Measurements from ENCODE around the gene CYCS. TPM values are rescaled to one million over a fixed set of nuclear protein-coding genes. Genes with fewer than 3 reads are reported as not detected.
"Not testable (repeated sequence)": the region's sequence is repeated elsewhere in the genome, so short reads cannot be mapped to it uniquely, and the experiment has no call there.

Gene CYCS
- 100 to 1,000 TPM in 1 of 3 donors, 10 to 100 TPM in 2; 25.6 to 111 (median 93.9) TPM for polyA plus RNA-seq

DNA sequence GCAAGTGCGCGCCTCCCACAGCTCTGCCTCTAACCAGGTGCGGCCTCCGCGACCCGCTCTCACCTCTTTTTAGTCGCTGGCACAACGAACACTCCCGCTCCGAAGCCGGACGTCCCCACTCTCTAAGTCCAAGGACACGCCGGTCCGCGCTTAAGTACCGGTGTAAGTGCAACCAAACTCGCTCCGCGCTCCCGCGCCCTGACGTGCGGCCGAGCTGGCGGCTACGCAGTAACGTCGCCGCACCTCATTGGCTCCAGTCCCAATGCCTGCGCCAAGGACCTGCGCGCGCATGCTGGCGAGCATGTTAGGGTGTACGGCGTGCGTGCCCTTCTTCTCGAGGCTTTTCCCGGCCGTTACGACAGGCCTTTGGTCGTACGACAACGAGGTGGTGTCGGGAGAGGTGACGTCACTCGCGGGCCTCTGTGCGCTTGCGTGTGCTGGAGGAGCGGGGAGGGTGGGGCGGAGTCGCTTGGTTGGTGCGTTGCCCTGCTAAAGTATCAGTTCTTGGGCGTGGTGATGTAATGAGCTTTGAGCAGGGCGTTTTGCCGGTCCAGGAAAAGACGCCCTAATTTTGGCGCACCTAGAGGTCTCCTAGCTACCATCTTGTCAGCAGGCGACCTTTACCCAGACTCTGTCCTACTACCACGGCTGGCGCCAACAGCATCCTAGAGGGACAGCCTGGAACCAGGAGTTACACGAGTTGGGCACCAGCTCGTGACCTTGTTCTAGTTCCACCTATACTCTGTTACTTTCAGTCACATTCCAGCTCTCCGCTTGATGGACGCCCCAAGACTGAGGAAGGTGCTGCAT lies at the start of gene CYCS:
Gene CYCS, minus strand, starts transcription at position 124 of the 810 bp plus-strand sequence. CDS start 1,141 bp downstream, outside the sequence.
- 1% methylated on average over 67 of the region's 67 CpGs for WGBS, 3 donors
- H3K27ac ChIP-seq (ENCODE audit: low read depth, low read length): peak within 1 kb of the TSS; percentile 88

DNA sequence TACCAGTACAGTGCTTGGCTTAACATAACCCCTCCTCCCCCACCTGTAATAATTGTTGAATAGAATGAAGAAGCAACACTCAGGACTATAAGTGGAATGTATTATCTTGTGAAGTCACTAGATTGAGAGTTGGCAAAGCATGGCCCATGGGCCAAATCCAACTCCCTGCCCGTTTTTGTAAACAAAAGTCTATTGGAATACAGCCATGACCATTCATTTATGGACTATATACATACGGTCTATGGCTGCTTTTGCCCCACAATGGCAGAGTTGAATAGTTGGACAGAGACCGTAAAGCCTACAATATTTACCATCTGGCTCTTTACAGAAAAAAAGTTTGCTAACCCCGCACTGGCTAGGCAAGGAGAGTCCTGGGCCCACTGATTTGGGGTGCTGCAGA lies 48.1 kb upstream of the CYCS start:
- no peak overlapping the region for H3K27ac ChIP-seq (ENCODE audit: low read depth, low read length)
- 56 to 75% (median 61%) methylated on average over 4 of the region's 4 CpGs for WGBS, 3 donors

- H3K27ac ChIP-seq (ENCODE audit: low read depth, low read length): no peak overlapping the region
Measured at GRCh38 chr7:25171516-25171915, 46.5 kb upstream of the CYCS start.

DNA sequence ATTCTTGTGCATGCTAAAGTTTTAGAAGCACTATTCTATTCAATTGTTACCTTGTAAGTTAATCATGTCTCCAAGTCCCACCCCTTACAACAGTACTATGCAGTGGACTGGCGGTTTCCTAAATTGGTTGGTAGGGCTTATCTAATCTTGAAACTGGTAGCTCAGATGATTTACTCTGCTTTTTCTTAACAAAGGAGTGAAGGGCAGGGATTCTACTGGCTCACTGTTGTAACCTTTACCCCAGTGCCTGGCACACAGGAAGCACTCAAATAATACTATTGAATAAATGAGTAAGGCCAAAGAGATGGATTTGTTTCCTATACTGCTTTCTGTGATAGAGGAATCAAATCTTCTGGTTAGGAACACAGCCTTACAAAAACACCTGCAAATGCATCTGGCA lies 46.0 kb upstream of the CYCS start:
- H3K27ac ChIP-seq (ENCODE audit: low read depth, low read length): no peak overlapping the region
- WGBS, 3 donors: 87 to 93% (median 89%) methylated on average over 1 of the region's 1 CpG

More at GRCh38 chr7:25171516-25171915, 46.5 kb upstream of the CYCS start:
- WGBS, 3 donors: 81 to 90% (median 84%) methylated on average over 1 of the region's 1 CpG

GRCh38 chr7:25169683-25170082 lies 44.6 kb upstream of the CYCS start:
- H3K27ac ChIP-seq (ENCODE audit: low read depth, low read length): no peak overlapping the region
- 96 to 98% (median 97%) methylated on average over 7 of the region's 7 CpGs for WGBS, 3 donors

DNA sequence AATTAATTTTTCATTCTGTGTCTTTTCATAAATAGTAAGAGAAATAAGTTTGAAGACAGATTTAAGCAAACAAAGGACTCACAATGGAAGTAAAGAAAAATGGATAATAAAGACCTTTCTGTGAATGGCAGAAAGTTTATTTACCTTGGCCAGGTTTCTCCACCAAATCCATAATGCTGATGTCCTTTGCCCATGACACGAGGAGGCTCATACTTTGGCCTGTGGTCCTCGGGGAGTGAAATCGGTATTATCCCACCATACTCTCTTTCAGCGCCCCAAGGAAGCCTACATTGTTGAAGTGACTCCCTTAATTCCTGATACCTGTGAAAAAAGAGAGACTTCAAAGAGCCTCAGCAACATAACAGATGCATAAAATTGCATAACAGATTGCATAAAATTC lies 43.1 kb upstream of the CYCS start:
- 51 to 95% (median 77%) methylated on average over 4 of the region's 4 CpGs for WGBS, 3 donors
- H3K27ac ChIP-seq (ENCODE audit: low read depth, low read length): no peak overlapping the region

GRCh38 chr7:25167262-25167843 lies 42.3 kb upstream of the CYCS start:
- 57 to 90% (median 77%) methylated on average over 3 of the region's 3 CpGs for WGBS, 3 donors

DNA sequence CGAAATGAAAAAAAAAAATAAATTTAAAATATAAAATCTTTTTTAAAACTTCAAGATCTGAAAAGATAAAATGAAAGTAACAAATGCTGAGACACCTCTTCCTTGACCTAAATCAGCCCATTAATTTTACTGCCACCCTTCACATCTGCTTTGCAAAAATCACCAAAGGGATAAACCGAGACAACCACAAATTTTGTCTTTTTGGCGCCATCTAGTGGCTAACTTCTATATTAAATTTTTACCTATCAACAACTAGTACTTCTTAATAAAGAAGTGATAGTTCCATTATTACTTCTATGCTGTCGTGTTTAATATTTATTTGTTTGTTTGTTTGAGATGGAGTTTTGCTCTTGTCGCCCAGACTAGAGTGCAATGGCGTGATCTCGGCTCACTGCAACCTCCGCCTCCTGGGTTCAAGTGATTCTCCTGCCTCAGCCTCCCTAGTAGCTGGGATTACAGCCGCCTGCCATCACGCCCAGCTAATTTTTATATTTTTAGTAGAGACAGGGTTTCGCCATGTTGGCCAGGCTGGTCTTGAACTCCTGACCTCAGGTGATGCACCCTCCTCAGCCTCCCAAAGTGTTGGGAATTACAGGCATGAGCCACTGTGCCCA lies 35.0 kb upstream of the CYCS start:
- 50 to 57% (median 53%) methylated on average over 11 of the region's 11 CpGs for WGBS, 3 donors

More at GRCh38 chr7:25167262-25167843, 42.3 kb upstream of the CYCS start:
- H3K27ac ChIP-seq (ENCODE audit: low read depth, low read length): no peak overlapping the region

DNA sequence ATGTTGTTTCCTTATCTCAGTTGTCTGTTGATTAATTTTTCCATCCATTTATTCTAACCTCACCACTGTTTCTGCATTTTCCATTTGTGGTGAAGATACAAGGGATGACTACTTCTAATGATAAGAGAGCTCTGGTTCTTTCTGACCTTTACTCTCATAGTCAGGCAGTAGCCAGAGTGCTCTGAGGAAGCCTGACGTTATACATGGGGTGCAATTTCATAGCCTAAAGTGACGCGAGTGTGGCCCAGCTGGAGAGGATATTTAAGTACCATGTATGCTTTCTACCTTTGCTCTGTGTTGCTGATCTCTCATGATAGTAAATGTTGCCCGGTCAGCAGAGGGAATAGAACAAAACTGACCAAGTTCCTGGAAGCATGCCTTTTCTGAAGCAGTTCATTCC lies 33.9 kb upstream of the CYCS start:
- no peak overlapping the region for H3K27ac ChIP-seq (ENCODE audit: low read depth, low read length)
- 95 to 97% (median 95%) methylated on average over 4 of the region's 4 CpGs for WGBS, 3 donors

More for the DNA sequence above, 35.0 kb upstream of the CYCS start:
- not testable (repeated sequence) for H3K27ac ChIP-seq (ENCODE audit: low read depth, low read length)

- no peak overlapping the region for H3K27ac ChIP-seq (ENCODE audit: low read depth, low read length)
- WGBS, 3 donors: 92 to 95% (median 93%) methylated on average over 2 of the region's 2 CpGs
Measured at GRCh38 chr7:25151773-25152172, 26.7 kb upstream of the CYCS start.

DNA sequence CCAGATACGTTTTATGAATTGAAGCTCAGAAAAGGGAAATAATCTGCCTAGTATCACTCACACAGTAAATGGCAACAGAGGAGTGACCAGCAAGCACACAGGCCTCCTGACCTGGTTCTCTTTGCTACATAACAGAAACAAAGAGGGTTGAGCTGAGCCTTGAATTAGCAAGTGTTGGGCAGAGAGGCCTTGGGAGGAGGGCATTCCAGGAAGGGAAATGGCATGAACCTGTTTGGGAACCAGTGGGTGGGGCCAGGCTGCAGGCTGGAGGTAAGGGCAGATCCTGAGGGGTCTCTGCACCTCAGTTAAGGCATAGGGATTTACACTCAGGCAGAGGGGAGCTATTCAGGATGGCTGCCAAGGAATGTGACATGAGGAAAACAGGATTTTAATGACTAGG lies 24.8 kb upstream of the CYCS start:
- WGBS, 3 donors: 86 to 90% (median 90%) methylated on average over 1 of the region's 1 CpG
- H3K27ac ChIP-seq (ENCODE audit: low read depth, low read length): no peak overlapping the region

DNA sequence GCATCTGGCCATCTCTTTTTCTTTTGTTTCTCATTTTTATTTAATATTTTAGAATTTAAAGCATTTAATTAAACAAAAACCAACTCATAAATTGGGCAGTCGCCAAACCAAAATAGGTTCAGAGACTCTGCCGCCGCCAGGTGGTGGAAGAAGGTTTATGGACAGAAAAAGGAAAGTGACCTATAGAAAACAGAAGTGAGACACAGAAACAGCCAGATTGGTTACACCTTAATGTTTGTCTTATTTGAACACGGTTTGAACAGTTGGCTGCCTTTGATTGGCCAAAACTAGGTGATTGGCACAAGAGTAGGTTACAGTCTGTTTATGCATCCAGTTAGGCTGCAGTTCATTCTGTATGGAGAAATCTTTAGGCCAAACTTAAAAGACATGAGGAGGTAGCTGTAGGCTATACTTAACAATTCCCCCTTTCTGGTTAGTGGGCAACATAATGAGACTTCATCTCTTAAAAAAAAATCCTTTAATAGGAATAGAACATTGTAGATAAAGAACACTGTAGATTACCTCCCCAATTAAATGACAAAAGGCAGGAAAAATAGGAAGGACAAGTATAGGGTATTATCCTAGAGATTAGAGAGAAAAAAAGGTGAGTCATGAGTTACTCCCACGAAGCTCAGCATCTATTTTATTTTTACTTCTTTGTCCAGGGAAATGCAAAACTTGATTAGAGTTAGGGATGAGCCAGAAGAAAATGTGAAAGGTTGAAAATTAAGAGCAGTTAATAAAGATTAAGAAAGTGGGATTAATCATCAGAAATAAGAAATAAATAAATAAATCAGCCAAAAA lies 23.9 kb upstream of the CYCS start:
- no peak overlapping the region for H3K27ac ChIP-seq (ENCODE audit: low read depth, low read length)
- WGBS, 3 donors: 91 to 93% (median 93%) methylated on average over 5 of the region's 5 CpGs

DNA sequence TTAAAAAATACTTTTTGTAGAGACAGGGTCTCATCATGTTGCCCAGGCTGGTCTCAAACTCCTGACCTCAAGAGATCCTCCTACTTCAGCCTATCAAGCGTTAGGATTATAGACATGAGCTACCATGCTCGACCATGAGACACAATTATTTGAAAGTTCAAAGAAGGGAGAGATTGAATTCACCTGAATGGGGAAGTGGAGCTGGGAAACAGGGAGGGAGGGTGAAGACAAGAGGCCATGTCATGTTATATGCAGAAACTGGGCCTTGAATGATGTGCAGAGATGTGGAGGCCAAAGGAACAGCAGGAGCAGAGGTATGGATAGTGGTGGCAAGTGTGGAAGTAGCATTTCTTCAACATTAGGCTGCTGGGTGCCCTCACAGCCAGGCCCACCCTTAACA lies 18.7 kb upstream of the CYCS start:
- no peak overlapping the region for H3K27ac ChIP-seq (ENCODE audit: low read depth, low read length)
- 88 to 95% (median 94%) methylated on average over 2 of the region's 2 CpGs for WGBS, 3 donors

- WGBS, 3 donors: 55 to 97% (median 88%) methylated on average over 1 of the region's 1 CpG
- H3K27ac ChIP-seq (ENCODE audit: low read depth, low read length): no peak overlapping the region
Measured at GRCh38 chr7:25139536-25139935, 14.5 kb upstream of the CYCS start.

DNA sequence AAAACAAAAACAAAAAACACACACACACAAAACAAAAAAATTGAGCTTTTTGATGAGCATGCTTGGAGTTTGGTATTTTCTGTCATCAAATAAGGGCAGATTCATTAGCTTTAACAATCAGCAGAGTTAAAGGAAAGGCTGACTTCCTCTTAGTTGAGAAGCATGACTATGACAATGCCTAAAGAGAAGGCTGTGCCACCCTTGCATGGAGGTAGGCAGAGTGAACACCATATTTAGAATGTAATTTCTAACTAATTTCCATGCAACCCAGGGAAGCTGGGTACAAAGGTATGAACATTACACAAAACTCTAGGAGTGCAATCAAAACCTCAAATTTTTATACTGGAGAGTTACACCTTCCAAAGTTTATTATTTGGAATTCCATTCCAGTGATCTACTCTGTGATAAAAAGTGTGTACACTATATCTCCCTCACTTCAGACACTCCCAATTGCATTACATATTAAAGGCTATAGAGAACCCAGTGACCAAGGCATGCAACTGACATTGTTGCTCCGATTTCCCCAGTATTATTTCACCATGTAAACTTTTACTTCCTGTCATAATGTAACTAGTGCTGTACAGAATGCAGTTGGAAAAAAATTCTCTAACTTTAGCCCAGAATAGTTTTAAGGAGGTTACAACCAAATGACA lies 9.4 kb upstream of the CYCS start:
- WGBS, 3 donors: 28 to 69% (median 40%) methylated on average over 1 of the region's 1 CpG
- no peak overlapping the region for H3K27ac ChIP-seq (ENCODE audit: low read depth, low read length)

GRCh38 chr7:25132430-25132829 lies 7.4 kb upstream of the CYCS start:
- 66 to 88% (median 79%) methylated on average over 1 of the region's 1 CpG for WGBS, 3 donors
- H3K27ac ChIP-seq (ENCODE audit: low read depth, low read length): no peak overlapping the region

DNA sequence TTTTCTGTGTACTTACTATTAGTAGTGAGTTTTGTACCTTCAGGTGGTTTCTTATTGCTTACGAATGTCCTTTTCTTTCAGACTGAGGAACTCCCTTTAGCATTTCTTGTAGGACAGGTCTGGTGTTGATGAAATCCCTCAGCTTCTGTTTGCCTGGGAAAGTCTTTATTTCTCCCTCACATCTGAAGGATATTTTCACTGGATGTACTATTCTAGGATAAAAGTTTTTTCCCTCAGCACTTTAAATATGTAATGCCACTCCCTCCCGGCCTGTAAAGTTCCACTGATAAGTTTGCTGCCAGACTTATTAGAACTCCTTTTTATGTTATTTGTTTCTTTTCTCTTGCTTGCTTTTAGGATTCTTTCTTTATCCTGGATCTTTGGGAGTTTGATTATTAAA lies 1.7 kb upstream of the CYCS start:
- H3K27ac ChIP-seq (ENCODE audit: low read depth, low read length): no peak overlapping the region
- 59 to 82% (median 75%) methylated on average over 2 of the region's 2 CpGs for WGBS, 3 donors

- WGBS, 3 donors: 0 to 1% (median 1%) methylated on average over 32 of the region's 32 CpGs
- peak overlapping the region; percentile 82 for H3K27ac ChIP-seq (ENCODE audit: low read depth, low read length)
Measured at GRCh38 chr7:25124465-25125136, 459 bp downstream of the CYCS start.
